HEK293 (cell line): ENCODE measurements around the gene CCNY.

Experiments
- CTCF ChIA-PET: fragments of 350-600 bp; formaldehyde crosslinking; extraction: SDS; loops from one replicate; lab custom pipeline; 2021; ENCODE audit warnings: antibody characterized with exemption; lab: Yijun Ruan, JAX
- POLR2A ChIA-PET: fragments of 300-600 bp; formaldehyde crosslinking; extraction: SDS; loops from one replicate; lab custom pipeline; 2020; ENCODE audit warnings: antibody characterized with exemption, inconsistent platforms; lab: Yijun Ruan, JAX
- H3K27ac ChIP-seq: fragments of 200-500 bp; sonication (Bioruptor generic); 2 replicates; pipeline ENCODE4 v1.5.1; 2014; ENCODE audit warnings: low read depth, low read length, control low read depth, inconsistent platforms; ENCODE audit errors: extremely low read depth
- H3K36me3 ChIP-seq, 2 experiments: fragments of 200-500 bp in 1 of 2; sonication (Bioruptor generic) in 1 of 2; 1 replicate in 1 of 2; 2 replicates in 1 of 2; pipeline ENCODE4 v1.5.1; 2014 to 2017; ENCODE audit warnings: inconsistent platforms in 2 of 2, low read length in 2 of 2; ENCODE audit not compliant: control insufficient read depth in 2 of 2, insufficient read depth in 1 of 2
- H3K4me1 ChIP-seq: fragments of 200-500 bp; sonication (Bioruptor generic); 2 replicates; pipeline ENCODE4 v1.5.1; 2014; ENCODE audit warnings: mild to moderate bottlenecking, low read length, inconsistent platforms; ENCODE audit not compliant: control insufficient read depth, insufficient read depth
- H3K4me3 ChIP-seq: 2 replicates; pipeline ENCODE4 v1.5.1; 2011; ENCODE audit warnings: low read depth, mild to moderate bottlenecking, control low read depth, low read length, moderate library complexity
- H3K9me3 ChIP-seq: fragments of 200-500 bp; sonication (Bioruptor generic); 2 replicates; pipeline ENCODE4 v1.5.1; 2014; ENCODE audit warnings: low read depth, low read length, inconsistent platforms; ENCODE audit not compliant: control insufficient read depth, insufficient read depth
- GLIS1 ChIP-seq: fragments of 450-650 bp; formaldehyde crosslinking; IDR thresholded peaks from 2 replicates; pipeline ENCODE4 v1.5.1; 2016; ENCODE audit warnings: missing biosample characterization, missing genetic modification characterization
- MZF1 ChIP-seq: fragments of 450-650 bp; formaldehyde crosslinking; IDR thresholded peaks from 2 replicates; pipeline ENCODE4 v1.5.1; 2017; ENCODE audit warnings: missing biosample characterization, missing genetic modification characterization, borderline replicate concordance
- PRDM1 ChIP-seq: fragments of 450-650 bp; formaldehyde crosslinking; IDR thresholded peaks from 2 replicates; pipeline ENCODE4; 2016; ENCODE audit warnings: missing biosample characterization, missing genetic modification characterization
- TCF7L2 ChIP-seq: IDR thresholded peaks from 2 replicates; pipeline ENCODE4 v1.6.1; 2011; ENCODE audit warnings: low read depth, mild to moderate bottlenecking, inconsistent platforms, low read length, moderate library complexity, borderline replicate concordance
- ZBTB17 ChIP-seq: fragments of 450-650 bp; formaldehyde crosslinking; IDR thresholded peaks from 2 replicates; pipeline ENCODE4 v1.5.1; 2016; ENCODE audit warnings: missing biosample characterization, missing genetic modification characterization
- ZBTB20 ChIP-seq: fragments of 450-650 bp; formaldehyde crosslinking; IDR thresholded peaks from 2 replicates; pipeline ENCODE4 v1.5.1; 2016; ENCODE audit warnings: missing biosample characterization, missing genetic modification characterization
- ZNF16 ChIP-seq: fragments of 450-650 bp; formaldehyde crosslinking; IDR thresholded peaks from 2 replicates; pipeline ENCODE4 v1.5.1; 2016; ENCODE audit warnings: low read depth, missing biosample characterization, missing genetic modification characterization
- ZNF24 ChIP-seq: fragments of 450-650 bp; formaldehyde crosslinking; IDR thresholded peaks from 2 replicates; pipeline ENCODE4 v1.5.1; 2016; ENCODE audit warnings: missing biosample characterization, missing genetic modification characterization
- ZNF302 ChIP-seq: fragments of 450-650 bp; formaldehyde crosslinking; IDR thresholded peaks from 2 replicates; pipeline ENCODE4 v1.5.1; 2016; ENCODE audit warnings: missing biosample characterization, missing genetic modification characterization, low read depth
- ZNF426 ChIP-seq: fragments of 450-650 bp; formaldehyde crosslinking; IDR thresholded peaks from 2 replicates; pipeline ENCODE4 v1.5.1; 2017; ENCODE audit warnings: missing biosample characterization, missing genetic modification characterization, mild to moderate bottlenecking, inconsistent platforms, moderate library complexity
- ZNF433 ChIP-seq: fragments of 450-650 bp; formaldehyde crosslinking; IDR thresholded peaks from 2 replicates; pipeline ENCODE4 v1.5.1; 2016; ENCODE audit warnings: missing biosample characterization, missing genetic modification characterization, low read depth
- ZNF549 ChIP-seq: fragments of 450-650 bp; IDR thresholded peaks from 2 replicates; pipeline ENCODE4 v1.5.1; 2018; ENCODE audit warnings: missing biosample characterization, missing genetic modification characterization, mild to moderate bottlenecking, inconsistent platforms, moderate library complexity
- ZNF561 ChIP-seq: fragments of 450-650 bp; IDR thresholded peaks from 2 replicates; pipeline ENCODE4 v1.5.1; 2018; ENCODE audit warnings: missing biosample characterization, missing genetic modification characterization, borderline replicate concordance
- TF ChIP-seq, protein P1 (sequence below): fragments of 450-650 bp; IDR thresholded peaks from 2 replicates; pipeline ENCODE4 v1.5.1; 2018; ENCODE audit warnings: missing biosample characterization, mild to moderate bottlenecking, missing genetic modification characterization
- TF ChIP-seq, protein P2 (sequence below): fragments of 450-650 bp; formaldehyde crosslinking; IDR thresholded peaks from 2 replicates; pipeline ENCODE4 v1.5.1; 2017; ENCODE audit warnings: missing biosample characterization, missing genetic modification characterization
- TF ChIP-seq, protein P3 (sequence below): fragments of 450-650 bp; formaldehyde crosslinking; IDR thresholded peaks from 2 replicates; pipeline ENCODE4 v1.5.1; 2017; ENCODE audit warnings: missing biosample characterization, missing genetic modification characterization
- TF ChIP-seq, protein P4 (sequence below): fragments of 450-650 bp; formaldehyde crosslinking; IDR thresholded peaks from 2 replicates; pipeline ENCODE4 v1.5.1; 2017; ENCODE audit warnings: missing biosample characterization, missing genetic modification characterization
- TF ChIP-seq, protein P5 (sequence below): fragments of 450-650 bp; formaldehyde crosslinking; optimal IDR thresholded peaks from 2 replicates; pipeline ENCODE3; 2016; ENCODE audit warnings: missing biosample characterization, mild to moderate bottlenecking, missing genetic modification characterization
- TF ChIP-seq, protein P6 (sequence below): sonication (generic); formaldehyde crosslinking; IDR thresholded peaks from 2 replicates; pipeline ENCODE4 v1.8.1; 2022; ENCODE audit warnings: mild to moderate bottlenecking, moderate library complexity, missing genetic modification reagents
- TF ChIP-seq, protein P7 (sequence below): fragments of 450-650 bp; formaldehyde crosslinking; IDR thresholded peaks from 2 replicates; pipeline ENCODE4 v1.5.1; 2016; ENCODE audit warnings: missing biosample characterization, missing genetic modification characterization
- TF ChIP-seq, protein P8 (sequence below): fragments of 450-650 bp; formaldehyde crosslinking; IDR thresholded peaks from 2 replicates; pipeline ENCODE4 v1.5.1; 2017; ENCODE audit warnings: missing biosample characterization, missing genetic modification characterization

CCNY gene

DNA sequence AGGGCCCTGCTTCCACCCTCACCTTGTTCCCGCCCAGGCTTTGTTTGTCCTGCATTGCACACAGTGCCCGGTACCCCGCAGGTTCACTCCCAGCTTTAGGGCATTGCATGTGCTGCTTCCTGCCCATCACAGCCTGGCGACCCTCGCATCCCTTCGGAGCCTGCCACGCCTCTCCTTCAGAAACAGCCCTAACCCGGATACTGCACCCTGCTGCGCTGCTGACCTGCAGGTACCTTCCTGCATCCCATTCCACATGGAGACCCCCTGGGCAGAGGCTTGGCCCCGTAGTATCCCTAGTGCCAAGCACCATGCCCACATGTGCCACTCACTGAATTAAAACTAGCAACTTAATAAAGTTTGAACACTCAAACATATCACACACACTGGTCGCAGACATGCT lies 249.0 kb downstream of the CCNY start:
- Histone ChIP-seq H3K9me3 (no peaks in the 10 kb centered on the region), H3K27ac (no peak overlapping the region), H3K36me3 (no peaks in the 10 kb centered on the region), H3K4me1 (no peaks in the 10 kb centered on the region), H3K4me3 (no peak overlapping the region)
- ChIA-PET CTCF (no interaction called here), POLR2A (no interaction called here)
- TF ChIP-seq, protein P1, sequence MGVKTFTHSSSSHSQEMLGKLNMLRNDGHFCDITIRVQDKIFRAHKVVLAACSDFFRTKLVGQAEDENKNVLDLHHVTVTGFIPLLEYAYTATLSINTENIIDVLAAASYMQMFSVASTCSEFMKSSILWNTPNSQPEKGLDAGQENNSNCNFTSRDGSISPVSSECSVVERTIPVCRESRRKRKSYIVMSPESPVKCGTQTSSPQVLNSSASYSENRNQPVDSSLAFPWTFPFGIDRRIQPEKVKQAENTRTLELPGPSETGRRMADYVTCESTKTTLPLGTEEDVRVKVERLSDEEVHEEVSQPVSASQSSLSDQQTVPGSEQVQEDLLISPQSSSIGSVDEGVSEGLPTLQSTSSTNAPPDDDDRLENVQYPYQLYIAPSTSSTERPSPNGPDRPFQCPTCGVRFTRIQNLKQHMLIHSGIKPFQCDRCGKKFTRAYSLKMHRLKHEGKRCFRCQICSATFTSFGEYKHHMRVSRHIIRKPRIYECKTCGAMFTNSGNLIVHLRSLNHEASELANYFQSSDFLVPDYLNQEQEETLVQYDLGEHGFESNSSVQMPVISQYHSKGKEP (tag by site-specific recombination) = no peak
- TF ChIP-seq ZBTB17 (tag by site-specific recombination) (no peak), ZNF302 (tag by site-specific recombination) (no peak), ZNF433 (tag by site-specific recombination) (no peak), PRDM1 (tag by site-specific recombination) (no peak)
- TF ChIP-seq, protein P2, sequence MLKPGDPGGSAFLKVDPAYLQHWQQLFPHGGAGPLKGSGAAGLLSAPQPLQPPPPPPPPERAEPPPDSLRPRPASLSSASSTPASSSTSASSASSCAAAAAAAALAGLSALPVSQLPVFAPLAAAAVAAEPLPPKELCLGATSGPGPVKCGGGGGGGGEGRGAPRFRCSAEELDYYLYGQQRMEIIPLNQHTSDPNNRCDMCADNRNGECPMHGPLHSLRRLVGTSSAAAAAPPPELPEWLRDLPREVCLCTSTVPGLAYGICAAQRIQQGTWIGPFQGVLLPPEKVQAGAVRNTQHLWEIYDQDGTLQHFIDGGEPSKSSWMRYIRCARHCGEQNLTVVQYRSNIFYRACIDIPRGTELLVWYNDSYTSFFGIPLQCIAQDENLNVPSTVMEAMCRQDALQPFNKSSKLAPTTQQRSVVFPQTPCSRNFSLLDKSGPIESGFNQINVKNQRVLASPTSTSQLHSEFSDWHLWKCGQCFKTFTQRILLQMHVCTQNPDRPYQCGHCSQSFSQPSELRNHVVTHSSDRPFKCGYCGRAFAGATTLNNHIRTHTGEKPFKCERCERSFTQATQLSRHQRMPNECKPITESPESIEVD (tag by site-specific recombination) = no peak
- TF ChIP-seq, protein P3, sequence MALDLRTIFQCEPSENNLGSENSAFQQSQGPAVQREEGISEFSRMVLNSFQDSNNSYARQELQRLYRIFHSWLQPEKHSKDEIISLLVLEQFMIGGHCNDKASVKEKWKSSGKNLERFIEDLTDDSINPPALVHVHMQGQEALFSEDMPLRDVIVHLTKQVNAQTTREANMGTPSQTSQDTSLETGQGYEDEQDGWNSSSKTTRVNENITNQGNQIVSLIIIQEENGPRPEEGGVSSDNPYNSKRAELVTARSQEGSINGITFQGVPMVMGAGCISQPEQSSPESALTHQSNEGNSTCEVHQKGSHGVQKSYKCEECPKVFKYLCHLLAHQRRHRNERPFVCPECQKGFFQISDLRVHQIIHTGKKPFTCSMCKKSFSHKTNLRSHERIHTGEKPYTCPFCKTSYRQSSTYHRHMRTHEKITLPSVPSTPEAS (tag by site-specific recombination) = no peak

DNA sequence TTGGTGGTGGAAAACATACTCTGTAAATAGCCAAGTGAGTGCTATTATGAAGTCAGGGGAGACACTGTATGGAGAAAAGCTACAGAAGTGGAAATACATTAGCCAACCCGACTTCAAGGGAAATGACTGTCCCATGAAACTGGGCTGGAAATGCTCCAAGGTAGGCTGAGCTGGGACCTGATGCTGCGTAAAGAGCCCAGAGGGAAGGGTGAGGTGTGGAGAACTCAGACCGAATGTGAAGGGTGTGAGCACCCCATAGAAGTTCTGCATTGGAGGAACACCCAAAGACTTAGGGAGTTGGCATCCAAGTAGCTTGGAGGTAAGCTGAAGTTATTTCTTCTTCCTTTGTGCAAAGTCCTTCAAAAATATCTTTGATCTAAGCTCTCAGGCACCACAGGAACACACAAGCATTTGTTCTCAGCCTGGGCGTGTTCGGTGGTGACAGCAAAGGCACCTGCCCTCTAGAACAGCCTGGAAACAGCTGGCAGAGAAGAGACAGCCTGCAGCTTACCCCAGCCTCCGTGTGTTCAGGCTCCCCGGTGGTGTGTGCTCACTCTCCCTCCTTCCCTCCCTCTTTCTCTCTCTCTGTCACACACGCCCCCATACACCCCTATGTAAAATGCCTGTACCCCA lies 249.7 kb downstream of the CCNY start:
- H3K36me3 ChIP-seq = no peaks in the 10 kb centered on the region
- CTCF ChIA-PET = no interaction called here
- TF ChIP-seq ZNF549 (tag by site-specific recombination) = no peak
- TF ChIP-seq ZNF24 (tag by site-specific recombination) = no peak
- no peak for TF ChIP-seq MZF1 (tag by site-specific recombination)
- TF ChIP-seq, protein P4, sequence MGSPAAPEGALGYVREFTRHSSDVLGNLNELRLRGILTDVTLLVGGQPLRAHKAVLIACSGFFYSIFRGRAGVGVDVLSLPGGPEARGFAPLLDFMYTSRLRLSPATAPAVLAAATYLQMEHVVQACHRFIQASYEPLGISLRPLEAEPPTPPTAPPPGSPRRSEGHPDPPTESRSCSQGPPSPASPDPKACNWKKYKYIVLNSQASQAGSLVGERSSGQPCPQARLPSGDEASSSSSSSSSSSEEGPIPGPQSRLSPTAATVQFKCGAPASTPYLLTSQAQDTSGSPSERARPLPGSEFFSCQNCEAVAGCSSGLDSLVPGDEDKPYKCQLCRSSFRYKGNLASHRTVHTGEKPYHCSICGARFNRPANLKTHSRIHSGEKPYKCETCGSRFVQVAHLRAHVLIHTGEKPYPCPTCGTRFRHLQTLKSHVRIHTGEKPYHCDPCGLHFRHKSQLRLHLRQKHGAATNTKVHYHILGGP (tag by site-specific recombination) = no peak
- TF ChIP-seq TCF7L2 = no peak
- TF ChIP-seq, protein P5, sequence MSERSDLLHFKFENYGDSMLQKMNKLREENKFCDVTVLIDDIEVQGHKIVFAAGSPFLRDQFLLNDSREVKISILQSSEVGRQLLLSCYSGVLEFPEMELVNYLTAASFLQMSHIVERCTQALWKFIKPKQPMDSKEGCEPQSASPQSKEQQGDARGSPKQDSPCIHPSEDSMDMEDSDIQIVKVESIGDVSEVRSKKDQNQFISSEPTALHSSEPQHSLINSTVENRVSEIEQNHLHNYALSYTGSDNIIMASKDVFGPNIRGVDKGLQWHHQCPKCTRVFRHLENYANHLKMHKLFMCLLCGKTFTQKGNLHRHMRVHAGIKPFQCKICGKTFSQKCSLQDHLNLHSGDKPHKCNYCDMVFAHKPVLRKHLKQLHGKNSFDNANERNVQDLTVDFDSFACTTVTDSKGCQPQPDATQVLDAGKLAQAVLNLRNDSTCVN = no peak
- no peak for TF ChIP-seq ZBTB17 (tag by site-specific recombination)
- TF ChIP-seq, protein P6, sequence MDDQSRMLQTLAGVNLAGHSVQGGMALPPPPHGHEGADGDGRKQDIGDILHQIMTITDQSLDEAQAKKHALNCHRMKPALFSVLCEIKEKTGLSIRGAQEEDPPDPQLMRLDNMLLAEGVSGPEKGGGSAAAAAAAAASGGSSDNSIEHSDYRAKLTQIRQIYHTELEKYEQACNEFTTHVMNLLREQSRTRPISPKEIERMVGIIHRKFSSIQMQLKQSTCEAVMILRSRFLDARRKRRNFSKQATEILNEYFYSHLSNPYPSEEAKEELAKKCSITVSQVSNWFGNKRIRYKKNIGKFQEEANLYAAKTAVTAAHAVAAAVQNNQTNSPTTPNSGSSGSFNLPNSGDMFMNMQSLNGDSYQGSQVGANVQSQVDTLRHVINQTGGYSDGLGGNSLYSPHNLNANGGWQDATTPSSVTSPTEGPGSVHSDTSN = no peak
- TF ChIP-seq, protein P7, sequence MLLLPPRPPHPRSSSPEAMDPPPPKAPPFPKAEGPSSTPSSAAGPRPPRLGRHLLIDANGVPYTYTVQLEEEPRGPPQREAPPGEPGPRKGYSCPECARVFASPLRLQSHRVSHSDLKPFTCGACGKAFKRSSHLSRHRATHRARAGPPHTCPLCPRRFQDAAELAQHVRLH (tag by site-specific recombination) = no peak
- TF ChIP-seq GLIS1 (tag by site-specific recombination) = no peak
- TF ChIP-seq, protein P8, sequence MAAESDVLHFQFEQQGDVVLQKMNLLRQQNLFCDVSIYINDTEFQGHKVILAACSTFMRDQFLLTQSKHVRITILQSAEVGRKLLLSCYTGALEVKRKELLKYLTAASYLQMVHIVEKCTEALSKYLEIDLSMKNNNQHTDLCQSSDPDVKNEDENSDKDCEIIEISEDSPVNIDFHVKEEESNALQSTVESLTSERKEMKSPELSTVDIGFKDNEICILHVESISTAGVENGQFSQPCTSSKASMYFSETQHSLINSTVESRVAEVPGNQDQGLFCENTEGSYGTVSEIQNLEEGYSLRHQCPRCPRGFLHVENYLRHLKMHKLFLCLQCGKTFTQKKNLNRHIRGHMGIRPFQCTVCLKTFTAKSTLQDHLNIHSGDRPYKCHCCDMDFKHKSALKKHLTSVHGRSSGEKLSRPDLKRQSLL = no peak
- no peak for TF ChIP-seq ZNF426
- no peak for TF ChIP-seq ZNF561
- TF ChIP-seq ZNF16 (tag by site-specific recombination) = no peak
- no peak for TF ChIP-seq ZBTB20

More for the DNA sequence above, 249.7 kb downstream of the CCNY start:
- Histone ChIP-seq H3K4me3 (no peak overlapping the region), H3K9me3 (no peaks in the 10 kb centered on the region), H3K4me1 (no peaks in the 10 kb centered on the region), H3K27ac (no peak overlapping the region)
- POLR2A ChIA-PET = no interaction called here
